OCI-LY7 (cell line): Measurements from ENCODE around the gene LIMK1. TPM values are rescaled to one million over a fixed set of nuclear protein-coding genes. Genes with fewer than 3 reads are reported as not detected.

Experiments
- BruUV-seq: library from RNA; stranded (reverse); fragments of 400-500 nt; replicated peaks from 2 replicates; lab custom pipeline; 2021; lab: Mats Ljungman, UMichigan
- CTCF ChIA-PET: fragments of 300-600 bp; sonication (Branson Sonifier 250); formaldehyde crosslinking; loops from one replicate; lab custom pipeline; 2022; ENCODE audit warnings: antibody characterized with exemption; ENCODE audit not compliant: unreplicated experiment; lab: Charles Lee
- POLR2A ChIA-PET: fragments of 300-600 bp; sonication (Branson Sonifier 250); formaldehyde crosslinking; loops from one replicate; lab custom pipeline; 2022; ENCODE audit warnings: antibody characterized with exemption; lab: Charles Lee
- DNase-seq: peaks from one replicate; pipeline ENCODE4 v3.0.0-alpha.2; 2015; ENCODE audit warnings: low spot score
- H2AFZ ChIP-seq: fragments of 200-600 bp; sonication (generic), shearing (Covaris generic); 2 replicates; pipeline ENCODE4 v1.6.1; 2014; ENCODE audit warnings: mild to moderate bottlenecking, antibody characterized with exemption, low read length, moderate library complexity
- H3K27ac ChIP-seq: fragments of 200-600 bp; sonication (generic); 2 replicates; pipeline ENCODE4 v1.5.1; 2014; ENCODE audit warnings: mixed run types, low read depth, mild to moderate bottlenecking, moderate library complexity, low read length, inconsistent platforms; ENCODE audit not compliant: poor library complexity, severe bottlenecking
- H3K36me3 ChIP-seq: fragments of 200-600 bp; sonication (generic); 2 replicates; pipeline ENCODE4 v1.6.1; 2014; ENCODE audit warnings: mild to moderate bottlenecking, antibody characterized with exemption, low read length, moderate library complexity, mixed read lengths; ENCODE audit not compliant: insufficient read depth
- H3K4me1 ChIP-seq: fragments of 200-600 bp; sonication (generic); 2 replicates; pipeline ENCODE4 v1.5.1; 2014; ENCODE audit warnings: mild to moderate bottlenecking, low read length; ENCODE audit not compliant: insufficient read depth, poor library complexity, severe bottlenecking
- H3K4me2 ChIP-seq: fragments of 200-600 bp; sonication (generic); 2 replicates; pipeline ENCODE4 v1.6.1; 2014; ENCODE audit warnings: mild to moderate bottlenecking, low read length
- H3K4me3 ChIP-seq: fragments of 200-600 bp; sonication (generic); 2 replicates; pipeline ENCODE4 v1.5.1; 2014; ENCODE audit warnings: mild to moderate bottlenecking, low read depth, low read length; ENCODE audit not compliant: poor library complexity, severe bottlenecking
- H3K79me2 ChIP-seq: fragments of 200-600 bp; sonication (generic); 2 replicates; pipeline ENCODE4 v1.6.1; 2016; ENCODE audit warnings: low read depth, mild to moderate bottlenecking, low read length, moderate library complexity, mixed read lengths; ENCODE audit not compliant: insufficient read depth
- H3K9me2 ChIP-seq: fragments of 200-600 bp; sonication (generic); 2 replicates; pipeline ENCODE4 v1.6.1; 2016; ENCODE audit warnings: mild to moderate bottlenecking, low read length, mixed read lengths; ENCODE audit not compliant: insufficient read depth
- H3K9me3 ChIP-seq: fragments of 200-600 bp; sonication (generic); 2 replicates; pipeline ENCODE4 v1.6.1; 2014; ENCODE audit warnings: mild to moderate bottlenecking, mixed run types, low read length, mixed read lengths
- H4K20me1 ChIP-seq: fragments of 200-600 bp; sonication (generic); 2 replicates; pipeline ENCODE4 v1.6.1; 2014; ENCODE audit warnings: mild to moderate bottlenecking, antibody characterized with exemption, low read length, moderate library complexity, mixed read lengths; ENCODE audit not compliant: insufficient read depth
- EZH2phosphoT487 ChIP-seq: fragments of 200-600 bp; sonication (generic); IDR thresholded peaks from 2 replicates; pipeline ENCODE4 v1.6.1; 2018; ENCODE audit warnings: low read depth, borderline replicate concordance, mild to moderate bottlenecking, mixed run types, antibody characterized with exemption, low read length, moderate library complexity, mixed read lengths
- intact Hi-C: fragments of 100-400 bp; cut with micrococcal nuclease; formaldehyde crosslinking; loops from one replicate; pipeline ENCODE4 v1.10.0; 2022; ENCODE audit not compliant: unreplicated experiment
- total RNA-seq, 2 experiments: library from RNA; depleted of rRNA in 1 of 2; stranded (reverse); fragments of >200 nt in 1 of 2; shearing (Covaris generic) in 1 of 2; gene quantifications; 2 replicates each; pipeline ENCODE4 v1.2.3, GENCODE V29; 2014 to 2022
- TF ChIP-seq, protein P1 (sequence below): fragments of 200-600 bp; sonication (generic); conservative IDR thresholded peaks from 2 replicates; pipeline ENCODE4 v1.5.1; 2014; ENCODE audit warnings: mild to moderate bottlenecking, antibody characterized with exemption, low read length, moderate library complexity, mixed read lengths

LIMK1 gene
- total RNA-seq, 2 experiments from 2014 or later, result 31.7 to 67.3 TPM

DNA sequence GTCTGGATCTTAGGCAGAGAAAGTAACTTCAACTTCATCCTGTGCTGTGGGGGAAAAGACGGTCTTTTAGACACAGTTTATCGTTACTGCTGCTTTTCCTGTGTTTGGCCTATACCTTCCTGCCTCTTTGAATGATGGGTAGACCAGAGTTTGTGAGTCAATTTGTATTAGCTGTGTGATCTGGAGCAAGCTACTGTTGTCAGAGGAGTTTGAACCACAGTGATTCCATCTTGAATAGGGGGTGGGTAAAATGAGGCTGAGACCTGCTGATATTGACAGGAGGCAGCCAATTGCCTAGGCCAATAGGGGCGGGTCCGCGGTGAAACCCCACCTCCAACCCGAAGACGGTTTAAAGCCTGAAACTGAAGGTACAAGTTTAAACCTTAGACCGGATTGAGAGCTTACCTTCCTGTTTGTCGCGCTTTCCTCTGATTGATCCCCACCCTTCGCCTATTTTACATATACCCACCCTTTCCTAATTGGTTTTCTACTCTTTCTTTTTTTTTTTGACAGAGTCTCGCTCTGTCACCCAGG, 54.8 kb downstream of the LIMK1 start:
- Histone ChIP-seq H3K79me2 (no peaks in the 10 kb centered on the region), H4K20me1 (no peaks in the 10 kb centered on the region), H3K4me2 (no peak overlapping the region), H3K9me3 (no peaks in the 10 kb centered on the region), H3K9me2 (no peaks in the 10 kb centered on the region), H3K27ac (no peak overlapping the region), H3K4me1 (peaks cover 7% of the 10 kb centered on the region), H3K36me3 (no peaks in the 10 kb centered on the region), H3K4me3 (no peak overlapping the region), H2AFZ (no peak overlapping the region)
- CTCF ChIA-PET, result no interaction called here
- intact Hi-C loops, result no loop called here
- POLR2A ChIA-PET, result no interaction called here
- DNase-seq, result no peak
- BruUV-seq, result no TSS peak
- TF ChIP-seq EZH2phosphoT487, result no peak
- TF ChIP-seq, protein P1, sequence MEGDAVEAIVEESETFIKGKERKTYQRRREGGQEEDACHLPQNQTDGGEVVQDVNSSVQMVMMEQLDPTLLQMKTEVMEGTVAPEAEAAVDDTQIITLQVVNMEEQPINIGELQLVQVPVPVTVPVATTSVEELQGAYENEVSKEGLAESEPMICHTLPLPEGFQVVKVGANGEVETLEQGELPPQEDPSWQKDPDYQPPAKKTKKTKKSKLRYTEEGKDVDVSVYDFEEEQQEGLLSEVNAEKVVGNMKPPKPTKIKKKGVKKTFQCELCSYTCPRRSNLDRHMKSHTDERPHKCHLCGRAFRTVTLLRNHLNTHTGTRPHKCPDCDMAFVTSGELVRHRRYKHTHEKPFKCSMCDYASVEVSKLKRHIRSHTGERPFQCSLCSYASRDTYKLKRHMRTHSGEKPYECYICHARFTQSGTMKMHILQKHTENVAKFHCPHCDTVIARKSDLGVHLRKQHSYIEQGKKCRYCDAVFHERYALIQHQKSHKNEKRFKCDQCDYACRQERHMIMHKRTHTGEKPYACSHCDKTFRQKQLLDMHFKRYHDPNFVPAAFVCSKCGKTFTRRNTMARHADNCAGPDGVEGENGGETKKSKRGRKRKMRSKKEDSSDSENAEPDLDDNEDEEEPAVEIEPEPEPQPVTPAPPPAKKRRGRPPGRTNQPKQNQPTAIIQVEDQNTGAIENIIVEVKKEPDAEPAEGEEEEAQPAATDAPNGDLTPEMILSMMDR, result no peak

DNA sequence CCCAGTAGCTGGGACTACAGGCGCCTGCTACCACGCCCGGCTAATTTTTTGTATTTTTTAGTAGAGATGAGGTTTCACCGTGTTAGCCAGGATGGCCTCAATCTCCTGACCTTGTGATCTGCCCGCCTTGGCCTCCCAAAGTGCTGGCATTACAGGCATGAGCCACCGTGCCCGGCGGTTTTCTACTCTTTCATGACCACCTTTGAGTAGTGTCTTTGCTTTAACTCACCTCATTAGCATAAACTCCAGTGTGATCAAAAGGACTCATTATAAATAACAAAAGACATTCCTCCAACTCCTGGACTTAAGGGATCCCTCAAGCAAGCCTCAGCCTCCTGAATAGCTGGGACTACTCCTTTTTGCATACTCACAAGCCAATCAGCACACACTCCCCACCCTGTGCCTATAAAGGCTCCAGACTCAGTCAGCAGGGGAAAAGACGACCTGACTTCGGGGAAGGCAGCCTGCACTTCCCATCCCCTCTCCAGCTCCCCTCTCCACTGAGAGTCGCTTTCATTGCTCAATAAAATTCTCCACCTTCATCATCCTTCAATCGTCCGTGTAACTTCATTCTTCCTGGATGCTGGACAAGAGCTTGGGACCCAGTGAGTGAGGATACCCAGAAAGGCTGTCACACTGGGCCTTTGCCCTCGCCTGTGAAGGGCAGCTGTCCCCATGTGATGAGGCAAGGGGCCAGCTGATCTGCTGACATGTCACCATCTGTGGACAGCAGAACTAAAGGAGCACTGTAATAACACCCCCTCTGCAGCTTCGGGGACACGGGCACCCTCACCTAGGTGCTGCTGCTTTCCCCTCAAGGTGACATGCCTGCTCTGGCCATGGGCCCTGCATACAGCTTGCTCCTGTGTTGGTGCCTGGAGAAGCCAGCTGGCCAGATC, 55.6 kb downstream of the LIMK1 start:
- DNase-seq, result no peak
- no peak overlapping the region for H3K4me3 ChIP-seq
- H3K27ac ChIP-seq, result no peak overlapping the region
- no peaks in the 10 kb centered on the region for H3K36me3 ChIP-seq
- TF ChIP-seq, protein P1, result no peak
- TF ChIP-seq EZH2phosphoT487, result no peak
- H2AFZ ChIP-seq, result no peak overlapping the region
- POLR2A ChIA-PET, result interaction anchor here (0.6 to 1.1 kb wide), 4 partner anchors 9 to 1345 kb away, joined by 3 to 5 read pairs (median 4); no protein-coding TSS in a partner anchor
- no peaks in the 10 kb centered on the region for H3K9me2 ChIP-seq
- no peak overlapping the region for H3K4me2 ChIP-seq
- H3K9me3 ChIP-seq, result peaks cover 2% of the 10 kb centered on the region; the same call in 1 of the 2 replicates
- peaks cover 7% of the 10 kb centered on the region for H3K4me1 ChIP-seq
- intact Hi-C loops, result no loop called here
- no peaks in the 10 kb centered on the region for H3K79me2 ChIP-seq
- no TSS peak for BruUV-seq
- H4K20me1 ChIP-seq, result no peaks in the 10 kb centered on the region
- CTCF ChIA-PET, result no interaction called here
